Activated CD4-positive, alpha-beta T cell treated with anti-CD3 and anti-CD28 coated beads for 4 hours (primary cell): ENCODE results near the gene PAPPA2.
"Not testable (repeated sequence)": the region's sequence is repeated elsewhere in the genome, so short reads cannot be mapped to it uniquely, and the experiment has no call there.

ENCODE experiments used
- DNase-seq, 2 donors: peaks; one replicate each; pipeline ENCODE4 v3.0.0-alpha.2; 2020

The PAPPA2 gene

DNA sequence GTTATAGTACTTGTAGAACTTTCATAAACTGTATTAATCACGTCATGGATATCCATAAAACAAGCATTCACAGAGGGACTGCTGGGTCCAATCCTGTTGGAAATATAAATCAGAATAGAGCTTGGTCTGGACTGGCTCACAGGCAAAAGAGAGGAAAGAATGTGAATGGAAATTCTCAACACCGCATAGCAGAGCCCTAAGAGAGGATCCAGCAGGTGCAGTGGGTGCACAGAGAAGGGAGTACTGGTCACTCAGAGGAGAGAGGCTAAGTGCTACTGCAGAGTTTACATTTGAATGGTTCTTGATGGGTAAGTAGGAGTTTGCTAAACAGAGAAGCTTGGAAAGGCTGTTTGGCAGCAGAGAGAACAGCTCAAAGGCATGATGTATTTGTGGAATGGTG is 231.7 kb downstream of the PAPPA2 start:
- no peak for DNase-seq

DNA sequence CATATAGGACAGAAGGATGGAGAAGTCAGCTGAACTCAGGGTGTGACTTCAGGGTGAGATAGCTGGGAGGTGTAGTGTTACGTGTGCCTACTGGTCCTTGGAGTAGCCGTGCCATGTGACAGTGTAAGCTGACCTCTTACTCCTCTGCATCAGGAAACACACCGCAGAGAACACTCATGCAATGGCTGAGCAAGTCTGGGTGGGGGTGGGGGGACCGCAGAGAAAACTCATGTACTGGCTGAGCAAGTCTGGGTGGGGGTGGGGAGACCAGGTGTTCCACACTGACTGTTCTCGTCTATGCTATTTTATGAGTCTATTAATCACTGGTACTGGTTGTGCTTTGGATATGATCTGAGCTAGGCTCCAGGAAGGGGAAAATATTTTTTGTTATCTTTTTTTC is 233.1 kb downstream of the PAPPA2 start:
- no peak for DNase-seq

- DNase-seq = no peak
Measured at GRCh38 chr1:176696689-176697088, 233.7 kb downstream of the PAPPA2 start.

DNA sequence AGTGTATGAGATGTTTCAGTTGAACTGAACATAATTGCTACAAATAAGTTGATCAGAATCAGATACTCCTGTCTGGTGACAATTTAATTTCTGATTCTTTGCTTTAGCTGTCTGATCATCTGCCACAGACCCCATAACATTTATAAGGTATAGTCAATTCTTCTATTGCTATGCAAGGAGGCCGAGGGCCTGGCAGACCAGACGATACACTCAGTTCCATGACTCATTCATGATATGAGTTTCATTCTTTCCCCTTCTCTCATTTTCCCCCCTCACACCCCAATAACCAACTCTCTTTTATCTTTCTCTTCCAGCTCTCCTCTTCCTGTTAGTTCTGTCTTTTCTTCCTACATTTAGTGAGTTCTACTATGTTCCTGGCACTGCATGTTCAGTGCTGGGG is 236.8 kb downstream of the PAPPA2 start:
- DNase-seq = no peak

GRCh38 chr1:176701151-176701866 is 238.3 kb downstream of the PAPPA2 start:
- DNase-seq = no peak

- no peak for DNase-seq
Measured at GRCh38 chr1:176702901-176703300, 239.9 kb downstream of the PAPPA2 start.

DNA sequence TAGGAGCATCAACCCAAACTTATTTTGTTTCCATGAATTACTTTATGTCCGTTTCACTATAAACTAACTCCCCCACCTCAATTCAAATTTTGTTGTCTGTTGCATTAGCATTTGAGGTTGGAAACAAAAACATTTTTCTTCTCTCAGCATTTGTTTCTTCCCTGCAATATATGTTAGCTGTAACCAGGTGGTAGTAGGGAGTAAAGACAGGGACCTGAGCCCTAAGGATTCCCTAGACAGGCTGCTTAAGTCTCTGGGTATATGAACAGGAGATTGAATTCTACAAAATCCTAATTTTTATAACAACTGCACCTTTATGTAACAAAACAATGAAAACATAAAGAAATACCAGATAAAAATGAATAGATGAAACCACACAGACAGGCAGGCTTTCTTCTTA is 242.6 kb downstream of the PAPPA2 start:
- DNase-seq = no peak

DNA sequence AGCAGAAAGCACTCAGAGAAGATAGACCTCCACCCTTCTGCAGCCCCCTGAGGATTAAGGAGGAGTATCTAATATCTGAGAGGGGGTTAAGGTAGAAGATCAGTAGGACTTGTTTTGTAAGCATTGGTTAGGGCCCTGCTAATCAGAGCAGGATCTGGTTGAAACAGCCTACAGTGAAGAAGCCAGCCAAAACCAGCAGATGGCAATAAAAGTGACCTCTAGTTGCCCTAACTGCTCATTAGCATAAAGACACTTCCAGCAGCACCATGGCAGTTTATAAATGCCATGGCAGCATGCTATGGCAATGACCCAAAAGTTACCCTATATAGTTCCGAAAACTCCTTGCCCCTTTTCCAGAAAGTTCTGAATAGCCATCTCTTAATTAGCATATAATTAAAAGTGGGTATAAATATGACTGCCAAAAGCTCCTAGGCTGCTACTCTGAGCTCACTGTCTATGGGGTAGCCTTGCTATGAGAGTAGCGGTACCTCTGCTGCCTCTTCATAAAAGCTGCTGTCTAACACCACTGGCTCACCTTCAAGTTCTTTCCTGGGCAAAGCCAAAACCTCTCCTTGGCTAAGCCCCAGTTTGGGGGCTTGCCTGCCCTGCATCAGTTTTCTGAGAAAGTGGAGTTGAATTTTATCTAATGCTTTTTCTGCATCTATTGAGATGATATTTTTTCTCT is 254.2 kb downstream of the PAPPA2 start:
- DNase-seq = no peak

GRCh38 chr1:176719447-176719846 is 256.5 kb downstream of the PAPPA2 start:
- no peak for DNase-seq

- DNase-seq = no peak
Measured at GRCh38 chr1:176720838-176721237, 257.9 kb downstream of the PAPPA2 start.

GRCh38 chr1:176733661-176734060 is 270.7 kb downstream of the PAPPA2 start:
- DNase-seq = no peak

DNA sequence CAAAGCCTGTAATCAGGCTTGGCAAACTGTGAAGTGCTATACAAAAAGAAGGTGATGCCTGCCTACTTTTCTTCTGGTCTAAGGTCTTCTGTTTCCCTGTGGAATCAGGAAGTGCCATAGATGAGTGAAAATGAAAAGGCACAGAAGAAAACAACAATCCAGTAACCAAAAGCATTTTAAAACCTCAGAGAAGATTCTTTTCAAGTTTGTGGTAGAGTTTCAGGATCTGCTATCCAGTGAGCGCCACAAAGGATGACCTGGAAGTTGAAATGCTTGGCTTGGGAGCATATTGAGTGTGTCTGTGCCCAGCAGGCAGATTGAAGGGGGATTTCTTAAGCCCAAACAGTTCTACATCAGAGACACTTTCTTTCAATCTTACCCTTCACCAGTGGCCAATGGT is 272.2 kb downstream of the PAPPA2 start:
- DNase-seq = no peak

DNA sequence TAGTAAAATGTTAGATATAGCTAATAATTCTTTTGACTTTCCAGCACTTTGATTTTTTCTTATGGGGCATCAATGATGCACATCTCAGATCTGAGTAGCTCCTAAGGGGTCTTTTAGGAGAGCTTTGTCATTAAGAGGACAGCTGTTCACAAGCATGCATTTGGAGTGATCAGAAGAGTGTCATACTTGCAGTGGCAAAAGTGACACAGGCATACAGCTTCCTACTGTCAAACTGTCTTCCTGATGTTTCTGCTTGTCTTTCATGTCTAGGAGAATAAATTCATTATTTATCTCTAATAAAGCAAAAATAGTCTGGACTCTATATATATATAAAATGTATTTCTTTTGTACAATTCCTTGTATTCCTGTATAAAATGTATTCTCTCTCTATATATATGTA is 273.0 kb downstream of the PAPPA2 start:
- DNase-seq = no peak

DNA sequence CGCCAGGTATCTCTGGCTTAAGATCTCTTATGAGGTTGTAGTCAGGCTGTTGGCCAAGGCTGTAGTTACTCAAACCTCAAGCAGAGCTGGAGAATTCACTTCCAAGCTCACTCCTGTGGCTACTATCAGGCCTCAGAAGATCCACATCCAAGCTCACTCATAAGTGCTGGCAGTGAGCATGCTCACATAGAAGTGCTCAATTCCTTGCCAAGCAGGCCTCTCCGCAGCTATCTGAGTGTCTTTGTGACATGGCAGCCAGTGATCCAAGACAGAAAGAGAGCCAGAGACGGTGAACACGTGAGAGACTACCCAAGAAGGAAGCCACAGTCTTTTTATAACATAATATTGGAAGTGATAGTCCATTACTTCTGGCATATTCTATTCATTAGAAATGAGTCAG is 278.2 kb downstream of the PAPPA2 start:
- DNase-seq = no peak

GRCh38 chr1:176742322-176742721 is 279.3 kb downstream of the PAPPA2 start:
- DNase-seq = no peak

DNA sequence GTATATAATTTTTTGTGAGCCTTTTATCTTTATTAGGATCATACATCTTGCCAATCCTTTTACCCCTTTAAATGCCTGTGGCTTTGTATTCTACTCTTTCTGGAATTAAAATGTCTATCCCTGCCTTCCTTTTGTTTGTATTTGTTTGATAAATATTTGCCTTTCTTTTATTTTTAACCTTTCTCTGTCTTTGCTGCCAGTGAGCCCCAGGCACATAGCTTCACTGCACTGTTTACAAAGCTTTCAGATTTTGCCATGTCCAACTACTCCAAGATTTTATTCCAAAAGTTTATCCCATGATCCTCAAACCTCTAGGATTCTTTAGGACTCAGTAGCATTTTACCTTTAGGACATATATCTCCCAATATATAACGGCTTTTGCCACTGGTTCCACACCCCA is 281.2 kb downstream of the PAPPA2 start:
- no peak for DNase-seq

DNA sequence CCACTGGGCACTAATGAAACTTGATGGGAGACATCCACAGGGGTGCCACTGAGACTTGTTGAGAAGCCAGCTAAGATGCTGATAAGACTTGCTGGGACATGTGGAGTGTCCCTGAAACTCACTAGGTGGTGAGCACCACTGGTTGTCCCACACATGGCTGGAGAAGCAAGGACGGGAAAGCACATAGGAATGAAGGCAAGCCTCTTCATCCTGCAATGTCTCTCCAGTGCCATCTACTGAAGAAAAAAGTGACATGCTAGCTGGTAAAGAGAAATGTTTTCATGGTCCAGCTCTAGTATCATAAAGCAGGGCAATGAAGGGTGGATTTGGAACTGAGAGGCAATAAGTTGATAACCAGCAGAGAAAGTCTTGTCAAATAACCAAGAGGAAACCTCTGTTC is 283.0 kb downstream of the PAPPA2 start:
- no peak for DNase-seq

GRCh38 chr1:176752505-176752904 is 289.5 kb downstream of the PAPPA2 start:
- DNase-seq = no peak

DNA sequence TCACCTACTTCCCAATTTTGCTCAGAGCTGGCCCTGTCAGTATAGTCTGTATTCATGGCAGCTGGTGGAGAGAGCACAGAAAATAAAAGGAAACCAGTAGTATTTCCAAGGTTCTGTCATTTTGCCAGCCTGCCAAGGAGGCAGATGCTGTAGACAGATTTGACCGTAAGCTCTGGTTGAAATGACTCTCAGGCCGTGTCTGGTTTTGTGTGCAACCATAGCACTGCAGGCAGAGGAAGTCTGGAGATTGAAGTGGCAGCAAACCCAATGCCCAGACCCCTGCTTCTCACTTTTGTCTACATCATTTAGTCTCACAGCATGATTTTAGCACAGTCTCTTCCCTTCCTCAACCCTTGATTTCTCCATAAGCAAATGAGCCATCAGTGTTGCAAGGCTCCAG is 291.7 kb downstream of the PAPPA2 start:
- DNase-seq = no peak

GRCh38 chr1:176756817-176757216 is 293.8 kb downstream of the PAPPA2 start:
- not testable (repeated sequence) for DNase-seq

GRCh38 chr1:176765608-176766007 is 302.6 kb downstream of the PAPPA2 start:
- no peak for DNase-seq

DNA sequence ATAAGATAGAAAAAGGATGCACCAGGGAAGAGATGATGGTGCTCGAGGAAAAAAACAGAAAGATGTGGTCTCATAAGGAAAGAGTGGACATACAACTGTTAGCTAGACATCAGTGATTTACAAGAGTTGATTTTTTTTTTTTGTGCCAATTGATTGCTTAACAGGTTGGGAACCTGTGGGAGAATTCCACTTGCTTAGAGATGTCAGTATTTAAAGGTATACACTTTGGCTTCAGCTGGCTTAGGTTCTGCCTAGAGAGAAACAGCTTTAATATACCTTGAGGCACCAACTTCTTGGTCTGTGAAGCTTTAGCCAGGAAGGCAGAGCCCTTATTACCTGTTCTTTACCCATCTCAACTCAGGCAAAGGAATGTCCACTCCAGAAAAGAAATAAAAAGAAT is 303.8 kb downstream of the PAPPA2 start:
- DNase-seq = no peak

- DNase-seq = no peak
Measured at GRCh38 chr1:176767714-176768136, 304.8 kb downstream of the PAPPA2 start.

DNA sequence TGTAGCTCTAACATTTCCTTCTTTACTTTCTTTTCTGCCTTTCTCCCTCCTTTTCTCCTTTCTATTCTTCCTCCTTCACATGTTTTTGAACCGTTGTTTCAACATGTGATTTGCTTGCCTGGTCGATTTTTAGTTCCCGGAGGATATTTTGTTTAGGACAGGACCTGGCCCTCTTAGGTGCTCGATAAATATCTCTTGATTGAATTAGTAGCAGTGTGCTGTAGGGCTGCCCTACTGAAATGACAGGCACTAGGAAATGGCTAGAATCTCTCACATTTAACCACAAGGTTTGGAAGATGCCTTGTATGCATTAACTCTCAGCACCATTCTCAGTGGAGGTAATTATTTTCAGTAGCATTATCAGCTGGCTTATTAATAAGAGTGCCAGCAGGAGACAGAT is 305.6 kb downstream of the PAPPA2 start:
- DNase-seq = no peak

GRCh38 chr1:176770066-176770465 is 307.1 kb downstream of the PAPPA2 start:
- no peak for DNase-seq
